ENCODE results near the gene MAGOH.
"Not testable (repeated sequence)": the region's sequence is repeated elsewhere in the genome, so short reads cannot be mapped to it uniquely, and the experiment has no call there.

MAGOH gene

DNA sequence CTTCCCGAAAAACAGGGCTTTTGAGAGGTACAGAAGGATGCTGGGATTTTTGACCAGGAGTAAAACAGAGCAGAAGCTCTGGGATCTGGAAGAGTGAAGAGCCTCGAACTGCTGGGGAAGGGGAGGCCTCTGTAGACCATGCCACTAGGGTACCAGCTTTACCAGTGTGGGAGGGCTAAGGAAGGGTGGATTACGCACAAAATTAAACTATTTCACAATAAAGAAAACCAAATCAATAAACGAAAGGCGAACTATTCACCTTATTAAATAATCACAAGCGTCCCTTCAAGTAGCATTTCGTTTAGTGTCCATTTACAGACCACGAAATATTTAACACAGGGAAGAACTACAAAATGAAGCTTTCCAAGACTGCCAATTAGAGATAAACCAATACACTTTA is 18.6 kb downstream of the MAGOH start:
- no peak for DNase-seq

DNA sequence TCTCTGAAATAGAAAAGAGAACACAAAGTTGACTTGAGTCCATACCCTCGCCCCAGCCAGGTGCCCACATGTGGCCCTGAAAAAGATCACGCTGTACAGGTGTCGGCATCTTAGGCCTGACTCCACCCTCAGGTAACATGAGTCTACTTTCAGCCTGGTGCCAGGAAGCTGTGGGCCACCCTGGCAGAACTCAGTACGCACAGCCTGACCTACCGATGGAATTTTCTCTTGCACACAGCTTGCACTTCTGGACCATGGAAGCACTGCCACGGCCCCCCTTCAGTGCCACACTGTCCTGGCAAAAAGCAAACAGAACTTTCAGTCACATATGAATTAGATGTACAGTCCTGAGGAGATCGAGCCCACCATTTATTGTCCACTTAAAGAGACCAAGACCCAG is 20.1 kb downstream of the MAGOH start:
- DNase-seq: no peak

DNA sequence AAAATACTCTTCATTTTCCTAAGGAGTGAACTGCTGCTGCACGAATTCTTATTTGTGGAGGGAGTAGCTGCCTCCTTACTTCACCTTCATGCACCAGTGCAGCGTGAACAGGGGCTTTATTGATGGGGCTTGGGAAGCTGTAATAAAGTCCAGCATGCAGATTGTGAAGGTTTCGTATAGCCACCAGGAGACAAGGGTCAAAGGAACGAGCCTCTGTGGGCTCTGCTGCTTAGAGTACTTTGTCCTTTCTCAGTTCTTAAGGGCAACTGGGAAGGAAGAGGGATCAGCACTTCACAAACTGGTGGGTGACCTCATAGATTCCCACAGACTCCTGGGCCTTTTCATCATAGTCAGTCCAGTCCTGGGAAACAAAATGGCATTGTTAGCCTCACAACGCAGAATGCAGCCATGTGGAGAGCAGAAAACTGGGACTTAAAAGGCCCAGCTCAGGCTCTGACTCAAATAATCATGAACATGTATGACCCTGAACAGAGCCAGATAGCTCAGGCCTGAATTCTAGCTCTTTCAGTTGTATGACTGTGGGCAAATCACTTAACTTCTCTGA is 23.9 kb downstream of the MAGOH start:
- DNase-seq: no peak

DNA sequence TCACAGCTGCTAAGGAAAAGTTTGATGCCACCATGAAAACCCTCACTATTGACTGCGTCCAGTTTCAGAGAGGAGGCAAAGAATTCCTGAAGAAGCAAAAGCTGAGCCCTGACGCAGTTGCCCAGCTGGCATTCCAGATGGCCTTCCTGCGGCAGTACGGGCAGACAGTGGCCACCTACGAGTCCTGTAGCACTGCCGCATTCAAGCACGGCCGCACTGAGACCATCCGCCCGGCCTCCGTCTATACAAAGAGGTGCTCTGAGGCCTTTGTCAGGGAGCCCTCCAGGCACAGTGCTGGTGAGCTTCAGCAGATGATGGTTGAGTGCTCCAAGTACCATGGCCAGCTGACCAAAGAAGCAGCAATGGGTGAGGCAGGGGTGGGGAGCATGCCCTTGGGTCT is 27.4 kb downstream of the MAGOH start:
- DNase-seq: no peak

DNA sequence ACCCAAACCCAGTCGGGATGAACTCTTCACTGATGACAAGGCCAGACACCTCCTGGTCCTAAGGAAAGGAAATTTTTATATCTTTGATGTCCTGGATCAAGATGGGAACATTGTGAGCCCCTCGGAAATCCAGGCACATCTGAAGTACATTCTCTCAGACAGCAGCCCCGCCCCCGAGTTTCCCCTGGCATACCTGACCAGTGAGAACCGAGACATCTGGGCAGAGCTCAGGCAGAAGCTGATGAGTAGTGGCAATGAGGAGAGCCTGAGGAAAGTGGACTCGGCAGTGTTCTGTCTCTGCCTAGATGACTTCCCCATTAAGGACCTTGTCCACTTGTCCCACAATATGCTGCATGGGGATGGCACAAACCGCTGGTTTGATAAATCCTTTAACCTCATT is 28.0 kb downstream of the MAGOH start:
- no peak for DNase-seq

DNA sequence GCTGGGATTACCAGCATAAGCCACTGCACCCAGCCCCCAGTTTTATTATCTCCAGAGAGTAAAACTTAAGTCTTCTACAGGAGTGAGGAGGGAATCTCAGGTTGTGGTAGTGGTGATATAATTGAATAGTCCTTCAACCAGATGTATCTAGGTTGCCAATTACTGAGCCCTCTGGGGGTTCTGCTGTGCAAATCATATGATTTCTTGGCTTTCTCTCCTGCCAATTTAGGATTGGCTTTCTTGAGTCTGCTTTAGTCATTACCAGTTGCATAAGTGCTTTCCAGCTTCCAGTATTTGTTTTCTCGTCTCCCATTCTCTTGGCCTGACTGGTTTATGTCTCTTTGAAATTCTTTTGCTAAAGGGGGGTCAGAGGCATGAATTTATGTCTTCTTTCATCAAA is 30.6 kb downstream of the MAGOH start:
- no peak for DNase-seq

DNA sequence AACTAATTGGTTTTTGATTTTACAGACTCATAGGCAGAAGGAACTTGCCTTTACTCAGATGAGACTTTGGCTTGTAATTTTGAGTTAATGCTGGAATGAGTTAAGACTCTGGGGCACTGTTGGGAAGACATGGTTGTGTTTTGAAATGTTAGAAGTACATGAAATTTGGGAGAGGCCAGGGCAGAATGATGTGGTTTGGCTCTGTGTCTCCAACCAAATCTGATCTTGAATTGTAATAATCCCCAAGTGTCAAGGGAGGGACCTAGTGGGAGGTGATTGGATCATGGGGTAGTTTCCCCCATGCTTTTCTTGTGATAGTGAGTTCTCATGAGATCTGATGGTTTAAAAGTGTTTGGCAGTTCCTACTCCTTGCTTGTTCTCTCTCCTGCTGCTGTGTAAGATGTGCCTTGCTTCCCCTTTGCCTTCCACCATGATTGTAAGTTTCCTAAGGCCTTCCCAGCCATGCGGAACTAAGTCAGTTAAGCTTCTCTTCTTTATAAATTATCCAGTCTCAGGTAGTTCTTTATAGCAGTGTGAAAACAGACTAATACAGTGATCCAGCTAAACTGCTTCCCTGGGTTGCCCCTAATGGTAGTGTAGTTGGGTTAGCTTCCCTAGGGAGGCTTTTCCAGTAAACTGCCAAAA is 31.5 kb downstream of the MAGOH start:
- DNase-seq: no peak

DNA sequence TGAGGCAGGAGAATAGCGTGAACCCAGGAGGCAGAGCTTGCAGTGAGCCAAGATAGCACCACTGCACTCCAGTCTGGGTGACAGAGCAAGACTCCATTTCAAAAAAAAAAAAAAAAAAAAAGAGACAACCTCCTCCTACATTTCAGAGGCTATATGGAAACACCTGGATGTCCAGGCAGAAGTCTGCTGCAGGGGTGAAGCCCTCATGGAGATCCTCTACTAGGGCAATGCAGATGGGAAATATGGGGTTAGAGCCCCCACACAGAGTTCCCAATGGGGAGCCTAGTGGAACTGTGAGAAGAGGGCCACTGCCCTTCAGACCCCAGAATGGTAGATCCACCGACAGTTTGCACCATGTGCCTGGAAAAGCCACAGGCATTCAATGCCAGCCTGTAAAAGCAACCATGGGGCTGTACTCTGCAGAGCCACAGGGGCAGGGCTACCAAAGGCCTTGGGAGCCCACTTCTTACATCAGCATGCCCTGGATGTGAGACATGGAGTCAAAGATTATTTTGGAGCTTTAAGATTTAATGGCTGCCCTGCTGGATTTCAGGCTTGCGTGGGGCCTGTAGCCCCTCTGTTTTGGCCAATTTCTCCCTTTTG is 32.1 kb downstream of the MAGOH start:
- not testable (repeated sequence) for DNase-seq

DNA sequence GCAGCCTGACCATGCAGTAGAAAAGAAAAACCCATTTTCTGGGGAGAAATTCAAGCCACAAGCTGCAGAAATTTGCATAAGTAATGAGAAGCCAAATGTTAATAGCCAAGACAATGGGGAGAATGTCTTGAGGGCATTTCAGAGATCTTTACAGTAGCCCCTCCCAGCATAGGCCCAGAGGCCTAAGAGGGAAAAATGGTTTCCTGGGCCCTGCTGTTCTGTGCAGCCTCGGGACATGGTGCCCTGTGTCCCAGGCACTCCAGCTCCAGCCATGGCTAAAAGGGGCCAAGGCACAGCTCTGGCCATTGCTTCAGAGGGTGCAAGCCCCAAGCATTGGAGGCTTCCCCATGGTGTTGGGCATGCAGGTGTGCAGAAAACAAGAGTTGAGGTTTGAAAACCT is 32.8 kb downstream of the MAGOH start:
- not testable (repeated sequence) for DNase-seq

DNA sequence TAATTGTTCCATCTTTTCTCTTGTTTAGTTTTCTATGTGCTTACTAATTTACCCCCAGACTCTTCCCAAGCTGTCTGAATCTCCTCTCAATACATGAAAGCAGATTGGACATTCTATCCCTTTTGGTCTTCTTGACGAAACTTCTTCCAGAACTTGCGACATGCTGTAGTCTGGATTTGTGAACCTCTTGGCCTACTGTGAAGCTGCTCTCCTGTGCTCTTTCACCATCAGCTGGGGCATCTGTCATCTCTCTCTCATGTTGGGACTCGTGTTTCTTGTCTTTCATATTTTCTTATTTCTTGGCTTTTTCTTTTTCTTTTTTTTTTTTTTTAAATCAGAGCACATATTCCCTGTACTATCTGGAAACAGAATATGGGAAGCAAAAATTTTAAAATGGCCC is 34.9 kb downstream of the MAGOH start:
- no peak for DNase-seq

DNA sequence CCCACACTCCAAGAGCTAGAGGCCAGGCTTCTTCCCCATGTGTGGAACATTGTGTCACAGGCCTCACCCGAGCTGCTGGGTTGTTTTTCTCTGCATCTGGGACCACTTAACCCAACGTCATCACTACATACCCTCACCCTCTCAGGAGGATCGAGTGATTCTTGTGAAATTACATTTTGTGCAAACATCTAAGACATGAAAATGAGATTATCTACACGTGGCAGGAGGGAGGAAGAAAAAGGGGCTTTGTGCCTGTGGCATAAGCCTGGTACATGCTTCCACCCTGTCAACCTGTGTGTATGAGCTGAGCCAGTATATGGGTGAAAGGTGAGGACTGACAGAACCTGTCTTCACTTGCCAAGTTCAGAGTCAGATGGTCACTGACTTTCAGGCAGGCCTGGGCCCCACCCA is 40.1 kb downstream of the MAGOH start:
- DNase-seq: no peak

DNA sequence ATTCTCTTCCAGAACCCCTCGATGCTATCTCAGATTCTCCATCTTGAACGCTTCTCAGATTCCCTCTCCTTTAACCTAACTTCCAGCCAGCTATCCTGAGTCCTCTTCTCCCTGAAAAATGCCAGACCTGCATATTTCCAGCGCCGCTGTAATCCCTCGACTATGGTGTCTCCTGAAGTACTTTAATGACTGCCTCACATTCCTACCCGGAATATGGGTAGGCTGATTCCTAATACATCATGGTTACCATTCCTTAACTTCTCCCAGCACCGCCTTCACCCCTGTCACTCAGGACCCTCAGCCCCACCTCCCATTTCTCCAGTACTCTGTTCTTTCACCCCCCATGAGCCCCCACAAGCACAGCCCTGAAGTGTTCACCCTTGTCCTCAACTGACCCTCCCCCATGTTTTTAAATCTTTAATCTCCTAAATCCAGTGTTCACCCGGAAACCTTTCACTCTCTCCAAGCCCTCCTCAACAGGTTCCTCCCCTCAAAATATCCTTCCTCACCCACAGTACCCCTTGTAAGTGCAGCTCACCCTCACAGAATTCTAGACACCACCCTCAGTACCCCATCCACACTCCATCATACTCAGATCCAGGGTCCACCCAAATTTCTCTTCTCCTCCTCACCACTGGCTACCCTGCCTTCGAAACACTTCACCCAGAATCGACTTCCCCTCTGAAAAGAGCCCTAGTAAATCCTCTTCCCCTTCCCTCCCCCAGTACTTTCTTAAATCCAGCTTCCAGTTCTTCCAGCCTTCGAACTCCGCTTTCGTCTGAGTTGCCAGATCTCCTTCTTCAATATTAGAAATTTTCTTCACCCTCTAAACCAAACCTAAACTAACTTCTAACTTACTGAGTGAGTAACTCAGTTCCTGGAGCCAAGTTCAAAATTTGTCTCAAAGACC is 40.8 kb downstream of the MAGOH start:
- no peak for DNase-seq

DNA sequence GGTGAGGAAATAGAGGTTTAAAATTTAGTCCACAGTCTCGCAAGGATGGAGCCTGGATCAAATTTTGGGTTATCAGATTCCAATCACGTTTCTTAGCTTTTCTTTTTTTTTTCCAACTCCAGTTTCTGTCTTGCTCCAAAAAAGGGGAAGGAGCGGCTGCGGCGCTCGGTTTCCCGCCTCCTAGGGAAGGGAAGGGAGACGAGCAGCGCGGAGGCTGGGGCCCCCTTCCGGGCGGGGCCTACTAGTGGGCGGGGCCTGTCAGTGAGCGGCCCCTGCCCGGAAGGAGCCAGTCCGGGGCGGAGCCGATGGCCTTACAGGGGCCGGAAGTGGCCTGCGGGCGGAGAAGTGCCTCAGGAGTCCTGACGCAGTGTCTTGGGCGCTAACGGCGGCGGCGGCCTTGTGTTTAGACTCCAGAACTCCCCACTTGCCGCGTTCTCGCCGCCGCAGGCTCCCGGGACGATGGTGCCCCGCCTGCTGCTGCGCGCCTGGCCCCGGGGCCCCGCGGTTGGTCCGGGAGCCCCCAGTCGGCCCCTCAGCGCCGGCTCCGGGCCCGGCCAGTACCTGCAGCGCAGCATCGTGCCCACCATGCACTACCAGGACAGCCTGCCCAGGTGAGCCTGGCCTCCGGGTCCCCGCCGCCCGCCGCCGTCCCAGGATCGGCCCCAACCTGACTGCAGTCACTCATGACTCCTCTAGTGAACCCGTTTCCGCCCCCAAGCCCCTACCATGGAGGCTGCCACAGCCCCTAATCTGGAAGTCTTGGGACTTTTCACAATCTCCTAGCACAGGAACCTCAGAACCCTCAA is 41.6 kb downstream of the MAGOH start, which contains the start of gene CPT2:
Gene CPT2 (plus strand): TSS at position 340 of the 806 bp plus-strand sequence. CDS start 120 bp downstream, at position 460.
- peak; percentile 90 for DNase-seq

DNA sequence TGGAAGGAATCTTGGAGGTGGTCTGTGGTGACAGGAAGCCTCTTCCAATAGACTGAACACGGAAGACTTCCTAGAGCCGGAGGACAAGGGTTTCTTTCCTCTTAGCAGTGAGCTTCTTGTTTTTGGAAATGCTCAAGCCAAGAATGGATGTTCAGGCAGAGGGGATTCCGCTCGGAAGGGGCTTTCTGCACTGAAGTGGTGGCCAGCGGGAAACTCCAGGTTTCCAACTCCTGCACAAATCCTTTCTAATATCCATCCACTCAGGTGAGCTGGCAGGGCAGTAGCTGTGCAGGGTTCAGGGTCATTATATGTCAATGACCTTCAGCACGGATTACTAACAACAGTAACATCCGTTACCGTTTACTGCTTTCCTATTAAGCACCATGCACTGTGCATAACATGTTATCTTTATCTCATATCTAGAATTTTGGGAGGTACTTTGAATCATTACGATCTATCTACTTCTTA is 42.3 kb downstream of the MAGOH start:
- peak; percentile 18 for DNase-seq

DNA sequence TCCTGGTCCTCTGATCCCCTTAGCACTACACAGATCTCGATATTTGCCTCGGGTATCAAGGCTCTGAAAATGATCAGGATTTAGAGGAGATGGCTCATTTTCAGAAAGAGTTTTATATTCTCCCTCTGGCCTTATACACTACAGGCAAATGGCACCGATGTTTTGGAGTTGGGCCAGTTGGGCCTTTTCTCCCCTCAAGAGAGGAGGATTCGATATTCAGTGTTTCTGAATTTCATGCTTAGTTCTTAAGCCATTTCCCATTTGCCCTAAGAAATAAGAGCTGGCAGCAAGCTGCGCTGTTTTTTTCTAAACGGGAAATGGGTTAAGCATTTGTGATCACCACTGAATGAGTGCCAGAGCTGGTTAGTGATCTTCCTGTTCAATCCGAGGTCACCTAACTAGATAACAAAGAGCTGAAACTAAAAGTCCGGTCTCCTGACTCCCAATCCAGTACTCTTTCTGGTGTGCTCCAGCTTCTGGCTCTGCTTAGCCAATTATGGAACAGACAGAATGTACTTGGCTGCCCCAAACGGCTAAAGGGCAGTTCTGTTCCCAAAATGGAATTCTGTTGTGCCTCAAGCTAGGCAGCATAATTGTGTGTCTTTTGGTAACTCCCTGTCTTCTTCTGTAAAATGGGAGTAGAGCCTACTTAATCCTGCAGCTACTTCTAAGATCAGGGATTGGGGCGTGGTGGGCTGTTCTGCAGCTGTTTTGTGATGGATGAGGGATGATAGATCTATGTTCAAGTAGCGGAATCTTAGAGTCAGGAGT is 42.9 kb downstream of the MAGOH start:
- no peak for DNase-seq

DNA sequence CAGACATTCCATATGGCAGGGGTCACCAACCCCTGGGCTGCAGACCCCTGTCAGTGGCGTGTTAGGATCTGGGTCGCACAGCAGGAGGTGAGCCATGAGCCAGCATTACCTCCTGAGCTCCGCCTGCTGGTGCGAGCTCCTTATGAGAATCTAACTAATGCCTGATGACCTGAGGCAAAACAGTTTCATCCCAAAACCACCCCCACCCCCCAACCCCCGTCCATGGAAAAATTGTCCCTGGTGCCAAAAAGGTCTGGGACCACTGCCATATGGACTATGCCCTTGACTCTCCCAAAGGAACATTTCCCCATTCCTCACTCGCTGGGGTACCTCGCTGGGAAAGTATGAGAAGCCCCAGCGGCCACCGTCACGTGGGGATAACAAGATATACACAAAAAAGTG is 48.1 kb downstream of the MAGOH start:
- peak; percentile 64 for DNase-seq

DNA sequence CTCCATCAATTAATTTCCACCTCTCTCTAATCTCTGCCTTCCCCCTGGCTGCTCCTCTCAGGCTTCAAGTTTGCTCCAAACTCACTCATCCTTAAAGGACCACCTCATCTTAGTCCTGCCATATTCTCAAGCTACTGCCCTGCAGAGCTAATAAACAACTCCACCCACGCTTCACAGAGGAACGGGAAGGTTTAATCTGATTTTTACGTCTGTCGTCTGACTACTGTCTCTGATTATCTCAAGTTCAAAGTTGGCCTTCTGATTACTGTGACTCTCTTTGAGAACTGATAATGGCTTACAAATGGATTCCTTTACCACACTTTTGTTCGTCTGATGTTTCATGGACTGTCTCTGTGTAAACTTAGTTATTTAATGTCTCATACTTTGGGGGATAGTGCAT is 49.3 kb downstream of the MAGOH start:
- no peak for DNase-seq

DNA sequence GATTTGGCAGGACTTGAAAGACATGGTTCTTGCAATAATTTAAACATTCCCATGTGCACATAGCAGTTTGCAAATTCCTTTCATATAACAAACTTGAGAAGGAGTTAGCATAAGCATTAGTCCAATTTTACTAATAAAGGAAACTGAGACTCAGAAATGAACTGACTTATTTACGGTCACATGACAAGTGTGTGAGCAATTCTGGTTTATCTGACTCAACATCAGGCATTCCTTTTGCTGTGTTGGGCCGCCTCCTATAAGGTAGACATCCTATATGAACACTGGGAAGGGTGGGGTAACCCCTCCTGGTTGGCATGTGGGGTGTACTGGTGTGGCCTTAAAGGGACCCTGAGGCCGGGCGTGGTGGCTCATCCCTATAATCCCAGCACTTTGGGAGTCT is 50.2 kb downstream of the MAGOH start:
- DNase-seq: no peak

DNA sequence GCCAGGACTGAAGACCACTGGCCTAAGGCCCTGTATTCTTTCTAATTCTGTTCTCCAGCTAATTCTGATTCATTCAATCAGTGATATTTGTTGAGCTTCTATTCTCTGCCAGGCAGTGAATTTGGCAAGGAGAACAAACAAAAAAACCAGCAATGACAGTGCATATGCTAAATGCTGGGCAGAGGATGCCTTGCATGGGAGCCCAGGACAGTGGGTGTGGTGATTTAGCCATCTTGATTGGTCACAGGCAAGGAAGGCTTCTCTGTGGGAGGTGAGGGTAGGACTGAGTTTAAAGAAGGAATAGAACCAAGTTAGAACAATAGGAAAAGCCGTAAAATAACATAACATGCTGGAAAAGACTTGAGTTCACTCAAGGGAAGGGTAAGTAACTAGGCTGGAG is 50.9 kb downstream of the MAGOH start:
- no peak for DNase-seq

DNA sequence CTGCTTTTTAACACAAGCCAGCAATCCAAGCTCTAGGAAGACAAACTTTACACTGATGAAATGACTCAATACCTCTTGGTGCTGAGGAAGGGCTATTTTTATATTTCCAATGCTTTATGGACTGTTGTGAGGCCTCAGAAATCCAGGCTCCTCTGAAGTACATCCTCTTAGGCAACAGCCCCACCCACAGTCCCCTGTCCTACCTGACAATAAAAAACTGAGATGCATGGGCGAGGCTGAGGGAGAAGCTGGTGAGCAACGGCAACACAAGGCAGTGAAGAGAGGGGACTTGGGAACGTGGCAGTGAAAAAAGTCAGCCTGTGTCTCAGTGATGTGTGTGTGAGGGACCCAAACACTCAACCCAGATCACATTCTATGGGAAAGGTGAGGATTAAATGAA is 51.8 kb downstream of the MAGOH start:
- DNase-seq: no peak

DNA sequence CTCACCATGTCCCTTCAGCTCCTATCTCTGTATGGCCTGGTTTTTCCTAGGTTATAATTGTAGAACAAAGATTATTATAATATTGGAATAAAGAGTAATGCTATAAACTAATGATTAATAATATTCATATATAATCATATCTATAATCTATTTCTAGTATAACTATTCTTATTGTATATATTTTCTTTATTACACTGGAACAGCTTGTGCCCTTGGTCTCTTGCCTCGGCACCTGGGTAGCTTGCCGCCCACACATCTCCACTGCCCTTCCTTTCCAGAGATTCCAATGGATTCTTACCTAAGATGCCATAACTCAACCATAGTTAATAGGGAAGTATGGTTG is 52.4 kb downstream of the MAGOH start:
- not testable (repeated sequence) for DNase-seq
